ENCODE data around the gene DIPK2A.

Gene DIPK2A

DNA sequence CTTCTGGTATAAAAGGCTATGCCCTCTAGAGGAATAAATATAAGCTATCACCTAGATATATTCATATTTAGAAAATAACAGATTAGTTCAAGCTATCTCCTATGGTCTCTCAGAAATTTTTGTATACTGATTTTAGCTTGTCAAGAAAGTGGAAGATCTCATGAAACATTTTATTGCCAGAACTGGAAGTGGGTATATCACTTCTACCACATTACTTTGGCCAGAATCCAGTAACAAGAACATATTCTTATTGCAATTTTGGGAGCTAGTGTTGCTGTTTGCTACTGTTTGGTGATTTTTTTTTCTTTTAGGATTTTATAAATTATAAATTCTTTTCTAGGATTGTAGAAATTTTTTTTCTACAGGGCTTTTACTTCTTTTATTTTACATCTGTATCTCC lies 14.2 kb upstream of the DIPK2A start:
- TF ChIP-seq, protein P1, sequence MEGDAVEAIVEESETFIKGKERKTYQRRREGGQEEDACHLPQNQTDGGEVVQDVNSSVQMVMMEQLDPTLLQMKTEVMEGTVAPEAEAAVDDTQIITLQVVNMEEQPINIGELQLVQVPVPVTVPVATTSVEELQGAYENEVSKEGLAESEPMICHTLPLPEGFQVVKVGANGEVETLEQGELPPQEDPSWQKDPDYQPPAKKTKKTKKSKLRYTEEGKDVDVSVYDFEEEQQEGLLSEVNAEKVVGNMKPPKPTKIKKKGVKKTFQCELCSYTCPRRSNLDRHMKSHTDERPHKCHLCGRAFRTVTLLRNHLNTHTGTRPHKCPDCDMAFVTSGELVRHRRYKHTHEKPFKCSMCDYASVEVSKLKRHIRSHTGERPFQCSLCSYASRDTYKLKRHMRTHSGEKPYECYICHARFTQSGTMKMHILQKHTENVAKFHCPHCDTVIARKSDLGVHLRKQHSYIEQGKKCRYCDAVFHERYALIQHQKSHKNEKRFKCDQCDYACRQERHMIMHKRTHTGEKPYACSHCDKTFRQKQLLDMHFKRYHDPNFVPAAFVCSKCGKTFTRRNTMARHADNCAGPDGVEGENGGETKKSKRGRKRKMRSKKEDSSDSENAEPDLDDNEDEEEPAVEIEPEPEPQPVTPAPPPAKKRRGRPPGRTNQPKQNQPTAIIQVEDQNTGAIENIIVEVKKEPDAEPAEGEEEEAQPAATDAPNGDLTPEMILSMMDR (IDR thresholded peaks at IDR 0.05; ENCODE audit: low read depth, low read length) = no peak
- TF ChIP-seq POLR2A (IDR thresholded peaks at IDR 0.05; ENCODE audit: extremely low read depth, insufficient read length) (no peak), MYC (IDR thresholded peaks at IDR 0.05; ENCODE audit: low read depth, low read length) (no peak)
- TF ChIP-seq, protein P2, sequence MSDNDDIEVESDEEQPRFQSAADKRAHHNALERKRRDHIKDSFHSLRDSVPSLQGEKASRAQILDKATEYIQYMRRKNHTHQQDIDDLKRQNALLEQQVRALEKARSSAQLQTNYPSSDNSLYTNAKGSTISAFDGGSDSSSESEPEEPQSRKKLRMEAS (IDR thresholded peaks at IDR 0.05; ENCODE audit: low read depth, low read length) = no peak
- no peak overlapping the region for H3K4me3 ChIP-seq (ENCODE audit: low read depth, low read length)
- DNase-seq (ENCODE audit: low read depth) = no peak

DNA sequence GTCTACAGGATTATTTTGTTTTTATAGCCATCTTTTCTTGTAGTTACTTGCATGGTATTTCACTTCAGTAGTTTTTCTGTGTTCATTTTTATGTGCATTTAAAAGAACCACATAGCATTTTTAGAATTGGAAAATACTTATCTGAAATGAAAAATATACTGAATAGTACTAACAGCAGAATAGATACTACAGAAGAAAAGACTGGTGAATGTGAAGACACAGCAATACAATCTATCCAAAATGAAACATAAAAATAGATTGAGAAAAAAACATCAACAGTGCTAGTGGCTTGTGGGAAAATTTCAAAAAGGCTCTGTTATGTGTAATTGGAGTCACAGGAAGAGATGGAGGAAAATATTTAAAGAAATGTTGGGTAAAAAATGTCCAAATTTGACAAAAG lies 12.7 kb upstream of the DIPK2A start:
- no peak for DNase-seq (ENCODE audit: low read depth)

DNA sequence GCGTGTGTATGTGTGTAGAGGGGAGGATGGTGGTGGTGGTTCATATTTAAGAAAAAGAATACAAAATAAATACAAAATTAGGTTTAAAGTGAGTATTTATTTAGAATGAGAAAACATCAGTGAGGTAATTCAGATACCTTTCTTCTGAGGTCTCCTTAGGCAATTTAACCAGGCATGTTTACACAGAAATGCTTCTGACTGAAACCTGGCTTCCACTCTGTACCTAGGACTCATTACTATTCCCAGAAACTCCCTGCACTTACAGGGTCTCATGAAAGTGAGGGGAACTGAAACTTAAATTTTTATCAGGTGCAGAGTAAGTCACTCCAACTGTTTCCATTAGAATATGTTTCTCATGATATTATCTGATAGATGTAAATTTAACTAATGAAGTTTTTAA lies 10.3 kb upstream of the DIPK2A start:
- DNase-seq (ENCODE audit: low read depth) = no peak
- TF ChIP-seq, protein P2 (IDR thresholded peaks at IDR 0.05; ENCODE audit: low read depth, low read length) = no peak
- TF ChIP-seq POLR2A (IDR thresholded peaks at IDR 0.05; ENCODE audit: extremely low read depth, insufficient read length) = no peak
- no peak for TF ChIP-seq MYC (IDR thresholded peaks at IDR 0.05; ENCODE audit: low read depth, low read length)
- TF ChIP-seq, protein P1 (IDR thresholded peaks at IDR 0.05; ENCODE audit: low read depth, low read length) = no peak
- no peak overlapping the region for H3K4me3 ChIP-seq (ENCODE audit: low read depth, low read length)

More for the DNA sequence above, 12.7 kb upstream of the DIPK2A start:
- TF ChIP-seq, protein P2 (IDR thresholded peaks at IDR 0.05; ENCODE audit: low read depth, low read length) = no peak
- no peak for TF ChIP-seq POLR2A (IDR thresholded peaks at IDR 0.05; ENCODE audit: extremely low read depth, insufficient read length)
- TF ChIP-seq, protein P1 (IDR thresholded peaks at IDR 0.05; ENCODE audit: low read depth, low read length) = no peak
- TF ChIP-seq MYC (IDR thresholded peaks at IDR 0.05; ENCODE audit: low read depth, low read length) = no peak
- no peak overlapping the region for H3K4me3 ChIP-seq (ENCODE audit: low read depth, low read length)

DNA sequence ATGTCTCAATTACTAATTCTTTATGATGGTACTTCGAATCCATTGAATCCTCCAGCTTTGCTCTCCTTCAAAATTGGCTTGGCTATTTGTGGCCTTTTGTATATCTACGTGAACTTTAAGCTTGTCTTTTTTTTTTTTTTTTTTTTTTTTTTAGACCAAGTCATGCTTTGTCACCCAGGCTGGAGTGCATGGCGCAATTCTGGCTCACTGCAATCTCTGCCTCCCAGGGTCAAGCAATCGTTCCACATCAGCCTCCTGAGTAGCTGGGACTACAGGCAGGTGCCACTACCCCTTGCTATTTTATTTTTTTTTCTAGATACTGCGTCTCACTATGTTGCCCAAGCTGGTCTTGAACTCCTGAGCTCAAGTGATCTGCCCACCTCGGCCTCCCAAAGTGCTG lies 7.7 kb upstream of the DIPK2A start:
- no peak overlapping the region for H3K4me3 ChIP-seq (ENCODE audit: low read depth, low read length)
- TF ChIP-seq MYC (IDR thresholded peaks at IDR 0.05; ENCODE audit: low read depth, low read length) (no peak), POLR2A (IDR thresholded peaks at IDR 0.05; ENCODE audit: extremely low read depth, insufficient read length) (no peak)
- TF ChIP-seq, protein P1 (IDR thresholded peaks at IDR 0.05; ENCODE audit: low read depth, low read length) = no peak
- TF ChIP-seq, protein P2 (IDR thresholded peaks at IDR 0.05; ENCODE audit: low read depth, low read length) = no peak
- no peak for DNase-seq (ENCODE audit: low read depth)

DNA sequence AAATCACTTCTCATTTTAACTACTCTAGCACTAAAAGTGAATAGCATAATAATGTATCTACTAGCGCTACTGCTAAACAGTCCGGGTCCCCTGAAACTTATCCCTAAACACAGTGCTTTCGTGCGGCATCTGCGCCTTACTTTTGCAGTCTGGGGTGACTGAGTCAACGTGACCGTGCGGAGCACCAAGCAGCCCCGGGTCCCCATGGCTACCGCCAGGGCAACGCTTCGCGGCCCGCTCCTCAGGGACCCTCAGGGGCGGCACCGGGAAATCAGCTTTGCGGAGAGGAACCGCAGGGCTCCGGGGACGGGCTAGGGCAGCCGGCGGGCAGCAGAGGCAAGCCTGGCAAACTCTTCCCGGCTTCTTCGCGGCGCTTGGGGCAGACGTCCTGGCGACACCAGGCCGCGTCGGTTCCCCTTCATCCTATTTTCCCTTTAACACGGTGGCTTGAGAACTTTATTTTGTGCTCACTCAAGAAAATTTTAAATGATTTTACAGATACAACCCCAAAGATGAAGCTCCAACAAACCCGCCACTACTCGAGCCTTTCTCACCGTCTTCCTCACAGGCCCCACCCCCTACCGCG lies 757 bp upstream of the DIPK2A start:
- TF ChIP-seq, protein P2 (IDR thresholded peaks at IDR 0.05; ENCODE audit: low read depth, low read length) = no peak
- no peak for TF ChIP-seq POLR2A (IDR thresholded peaks at IDR 0.05; ENCODE audit: extremely low read depth, insufficient read length)
- TF ChIP-seq MYC (IDR thresholded peaks at IDR 0.05; ENCODE audit: low read depth, low read length) = no peak; the same call in 1 of the 2 replicates
- TF ChIP-seq, protein P1 (IDR thresholded peaks at IDR 0.05; ENCODE audit: low read depth, low read length) = no peak

More for the DNA sequence above, 757 bp upstream of the DIPK2A start:
- H3K4me3 ChIP-seq (ENCODE audit: low read depth, low read length) = peak overlapping the region; percentile 87
- peak; percentile 76 for DNase-seq (ENCODE audit: low read depth)

Measured in NB4 (cell line).